Mesangial cell (primary cell): ENCODE data around the gene SLC22A8. TPM values are rescaled to one million over a fixed set of nuclear protein-coding genes. Genes with fewer than 3 reads are reported as not detected.

ENCODE experiments used
- total RNA-seq: library from RNA; depleted of rRNA; stranded (reverse); fragments of >200 nt; gene quantifications from 2 replicates; pipeline ENCODE4 v1.2.3, GENCODE V29; 2015

The SLC22A8 gene, protein sequence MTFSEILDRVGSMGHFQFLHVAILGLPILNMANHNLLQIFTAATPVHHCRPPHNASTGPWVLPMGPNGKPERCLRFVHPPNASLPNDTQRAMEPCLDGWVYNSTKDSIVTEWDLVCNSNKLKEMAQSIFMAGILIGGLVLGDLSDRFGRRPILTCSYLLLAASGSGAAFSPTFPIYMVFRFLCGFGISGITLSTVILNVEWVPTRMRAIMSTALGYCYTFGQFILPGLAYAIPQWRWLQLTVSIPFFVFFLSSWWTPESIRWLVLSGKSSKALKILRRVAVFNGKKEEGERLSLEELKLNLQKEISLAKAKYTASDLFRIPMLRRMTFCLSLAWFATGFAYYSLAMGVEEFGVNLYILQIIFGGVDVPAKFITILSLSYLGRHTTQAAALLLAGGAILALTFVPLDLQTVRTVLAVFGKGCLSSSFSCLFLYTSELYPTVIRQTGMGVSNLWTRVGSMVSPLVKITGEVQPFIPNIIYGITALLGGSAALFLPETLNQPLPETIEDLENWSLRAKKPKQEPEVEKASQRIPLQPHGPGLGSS
- total RNA-seq: not detected in 2 replicates

DNA sequence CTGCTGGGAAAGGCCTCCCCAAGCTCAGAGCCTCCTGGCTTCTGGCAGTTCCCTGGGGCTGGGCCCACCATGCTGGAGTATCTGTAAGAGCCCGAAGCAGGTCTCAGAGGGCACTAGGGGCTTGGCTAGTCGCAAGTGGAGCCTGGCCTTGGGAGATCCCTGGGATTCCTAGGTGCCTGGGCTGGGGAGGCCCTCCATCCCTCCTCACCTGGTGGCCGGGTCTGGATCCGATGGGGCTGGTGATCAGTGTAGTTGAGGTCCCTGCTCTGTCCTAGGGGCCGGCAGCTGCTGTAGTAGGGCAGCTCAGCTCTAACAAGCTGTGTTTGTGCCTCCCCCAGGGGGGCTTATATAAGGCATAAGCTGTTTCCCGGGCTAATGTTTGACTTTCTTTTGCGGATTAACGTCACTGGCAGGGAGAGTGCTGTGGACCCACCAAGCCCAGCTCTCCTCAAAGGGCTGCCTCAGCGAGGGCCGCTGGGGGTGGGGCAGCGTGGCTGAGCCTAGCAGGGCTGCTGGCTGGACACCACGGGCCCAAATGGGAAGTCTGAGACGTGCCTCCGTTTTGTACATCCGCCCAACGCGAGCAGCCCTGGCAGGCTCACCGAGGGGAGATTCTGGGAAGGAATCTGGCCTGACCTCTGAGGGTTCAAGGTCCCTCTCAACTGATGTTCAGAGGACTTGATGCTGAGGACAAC, at the start of gene SLC22A8:
Gene SLC22A8 (minus strand): TSS at position 321 of the 695 bp plus-strand sequence. CDS start 883 bp downstream, outside the sequence.

DNA sequence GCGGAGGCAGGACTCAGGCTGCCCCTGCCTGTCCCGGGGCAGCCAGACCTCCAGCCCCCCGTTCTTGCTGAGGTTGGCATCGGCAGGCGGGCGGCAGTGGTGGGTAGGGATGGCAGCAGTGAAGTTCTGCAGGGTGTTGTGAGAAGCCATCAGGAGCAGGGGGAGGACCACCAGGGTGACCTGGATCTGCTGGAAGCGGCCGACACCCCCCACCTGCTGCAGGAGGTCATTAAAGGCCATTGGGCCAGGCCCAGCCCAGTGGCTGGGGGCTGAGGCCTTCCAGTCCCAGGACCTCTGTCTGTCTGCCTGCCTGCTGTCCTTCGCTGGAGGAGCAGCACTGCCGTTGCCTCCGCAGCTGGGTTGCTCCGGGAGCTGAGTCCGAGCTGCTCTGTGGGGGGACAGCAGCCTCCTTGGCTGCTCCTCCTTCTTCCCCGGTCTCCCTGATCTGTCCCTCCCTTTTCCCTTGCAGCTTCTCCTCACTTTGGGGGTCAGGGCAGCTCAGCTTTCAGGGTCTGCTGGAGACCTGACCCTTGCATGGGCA, 31.1 kb downstream of the SLC22A8 start, which contains the start of gene SLC22A6:
Gene SLC22A6 (minus strand): TSS at position 517 of the 541 bp plus-strand sequence. CDS start 277 bp downstream, at position 240.

Other genes with a start within 250 kb of the SLC22A8 start
- gene TAF6L, start 244.4 kb downstream of the SLC22A8 start, total RNA-seq: 20.4 TPM in 2 replicates
- 63.1 and 78.8 TPM in 2 replicates for gene TMEM179B, start 228.4 kb downstream of the SLC22A8 start, total RNA-seq
- 27.4 and 38.3 TPM in 2 replicates for gene TMEM223, start 223.8 kb downstream of the SLC22A8 start, total RNA-seq
- gene NXF1, start 210.4 kb downstream of the SLC22A8 start, total RNA-seq: 25.4 and 30.7 TPM in 2 replicates
- gene STX5, start 183.8 kb downstream of the SLC22A8 start, total RNA-seq: 28.8 and 36.9 TPM in 2 replicates
- not detected in 2 replicates for gene TEX54, start 183.0 kb downstream of the SLC22A8 start, total RNA-seq
- gene WDR74, start 176.3 kb downstream of the SLC22A8 start, total RNA-seq: 46.3 and 77.6 TPM in 2 replicates
- gene SLC3A2, start 134.9 kb downstream of the SLC22A8 start, total RNA-seq: 188 and 230 TPM in 2 replicates
- not detected in 2 replicates for gene CHRM1, start 94.5 kb downstream of the SLC22A8 start, total RNA-seq
- not detected in 2 replicates for gene SLC22A6, start 30.9 kb downstream of the SLC22A8 start, total RNA-seq
- not detected in 2 replicates for gene SLC22A24, start 128.4 kb upstream of the SLC22A8 start, total RNA-seq
- not detected in 2 replicates for gene SLC22A25, start 227.8 kb upstream of the SLC22A8 start, total RNA-seq